ENCODE data around the gene ALOX12B.
A peak's percentile ranks its signal among the peaks of the same experiment; 100 is the strongest.

The ALOX12B gene

GRCh38 chr17:8052256-8053252 lies 35.0 kb downstream of the ALOX12B start:
- DNase-seq: no peak
- intact Hi-C loops (cut with DNase I): no loop called here

DNA sequence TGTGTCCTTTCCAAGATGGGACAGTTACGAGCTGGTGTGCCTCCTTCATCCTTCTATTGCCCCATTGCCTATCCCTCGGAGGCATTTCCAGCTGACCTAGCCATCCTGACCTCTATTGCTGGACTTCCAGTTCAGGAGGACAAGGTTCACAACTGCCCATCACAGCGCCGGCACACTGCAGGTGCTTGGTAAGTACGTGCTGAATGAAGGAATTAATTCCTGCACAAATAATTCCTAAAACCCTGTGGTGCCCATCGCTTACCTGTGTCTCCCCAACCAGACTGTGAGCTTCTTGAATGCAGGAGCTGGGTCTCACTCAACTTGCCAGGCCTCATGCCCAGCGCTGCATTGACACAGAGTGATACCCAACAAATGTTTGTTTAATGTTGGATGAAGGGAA lies 35.7 kb downstream of the ALOX12B start:
- no peak for DNase-seq
- intact Hi-C loops (cut with DNase I): no loop called here

DNA sequence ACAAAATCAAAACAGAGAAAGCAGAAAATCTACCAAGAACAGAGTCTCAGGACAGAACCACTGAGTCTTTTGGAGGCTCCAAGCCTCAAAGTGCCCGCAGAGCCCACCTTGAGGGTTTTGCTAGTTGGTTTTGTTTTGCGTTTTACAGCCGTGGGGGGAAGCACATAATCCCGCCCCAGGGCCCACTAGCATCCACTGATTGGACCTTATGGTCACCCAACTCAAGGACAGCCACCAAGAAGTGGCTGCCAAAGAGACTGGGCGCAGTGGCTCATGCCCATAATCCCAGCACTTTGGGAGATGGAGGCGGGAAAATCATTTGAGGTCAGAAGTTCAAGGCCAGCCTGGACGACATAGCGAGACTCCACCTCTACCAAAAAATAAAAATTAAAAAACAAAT lies 38.8 kb downstream of the ALOX12B start:
- intact Hi-C loops (cut with DNase I): loop anchor here (10.0 kb wide), 1 partner anchor 304 kb away; no protein-coding TSS in a partner anchor
- no peak for DNase-seq

- no peak for DNase-seq
- intact Hi-C loops (cut with DNase I): loop anchor here (10.0 kb wide), 1 partner anchor 303 kb away; no protein-coding TSS in a partner anchor
These were observed 39.3 kb downstream of the ALOX12B start for GRCh38 chr17:8048236-8048635.

GRCh38 chr17:8047769-8048110 lies 39.8 kb downstream of the ALOX12B start:
- intact Hi-C loops (cut with DNase I): loop anchor here (10.0 kb wide), 1 partner anchor 303 kb away; no protein-coding TSS in a partner anchor

GRCh38 chr17:8046929-8047768 lies 40.4 kb downstream of the ALOX12B start:
- intact Hi-C loops (cut with DNase I): loop anchor here (10.0 kb wide), 1 partner anchor 302 kb away; no protein-coding TSS in a partner anchor
- DNase-seq: no peak

More at GRCh38 chr17:8047769-8048110, 39.8 kb downstream of the ALOX12B start:
- no peak for DNase-seq

GRCh38 chr17:8046306-8046928 lies 41.1 kb downstream of the ALOX12B start:
- intact Hi-C loops (cut with DNase I): loop anchor here (10.0 kb wide), 1 partner anchor 302 kb away; no protein-coding TSS in a partner anchor
- no peak for DNase-seq

DNA sequence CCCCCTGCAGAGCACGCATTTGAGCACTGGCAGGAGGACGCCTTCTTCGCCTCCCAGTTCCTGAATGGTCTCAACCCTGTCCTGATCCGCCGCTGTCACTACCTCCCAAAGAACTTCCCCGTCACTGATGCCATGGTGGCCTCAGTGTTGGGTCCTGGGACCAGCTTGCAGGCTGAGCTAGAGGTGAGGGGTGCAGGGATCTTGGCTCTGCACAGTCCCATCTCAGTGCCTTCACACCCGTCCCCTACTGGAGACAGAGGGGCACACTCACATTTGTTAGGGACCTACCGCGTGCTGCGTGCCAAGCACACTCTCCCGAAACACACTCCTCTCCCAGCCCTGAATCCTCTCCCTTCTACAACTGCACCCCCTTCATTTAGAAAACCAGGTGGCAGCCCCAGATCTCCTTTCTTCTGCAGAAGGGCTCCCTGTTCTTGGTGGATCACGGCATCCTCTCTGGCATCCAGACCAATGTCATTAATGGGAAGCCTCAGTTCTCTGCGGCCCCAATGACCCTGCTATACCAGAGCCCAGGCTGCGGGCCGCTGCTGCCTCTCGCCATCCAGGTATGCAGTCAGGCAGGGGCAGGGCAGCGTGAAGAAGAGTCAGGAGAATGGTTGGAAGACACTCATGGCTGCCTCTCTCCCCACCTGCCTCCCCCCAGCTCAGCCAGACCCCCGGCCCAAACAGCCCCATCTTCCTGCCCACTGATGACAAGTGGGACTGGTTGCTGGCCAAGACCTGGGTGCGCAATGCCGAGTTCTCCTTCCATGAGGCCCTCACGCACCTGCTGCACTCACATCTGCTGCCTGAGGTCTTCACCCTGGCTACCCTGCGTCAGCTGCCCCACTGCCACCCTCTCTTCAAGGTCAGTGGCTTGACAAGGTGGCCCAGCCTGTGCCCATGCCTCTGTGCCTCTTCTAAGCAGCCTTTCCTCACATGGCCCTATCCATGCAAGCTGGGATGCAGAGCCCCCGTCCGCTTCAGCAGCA lies 42.4 kb downstream of the ALOX12B start:
- no peak for DNase-seq
- intact Hi-C loops (cut with DNase I): loop anchor here (10.0 kb wide), 1 partner anchor 300 kb away; no protein-coding TSS in a partner anchor

- DNase-seq: no peak
- intact Hi-C loops (cut with DNase I): loop anchor here (1.0 to 10.0 kb wide), 2 partner anchors 184 to 297 kb away; partner anchors contain the start of gene CYB5D1
These were observed 45.5 kb downstream of the ALOX12B start for GRCh38 chr17:8041979-8042378.

DNA sequence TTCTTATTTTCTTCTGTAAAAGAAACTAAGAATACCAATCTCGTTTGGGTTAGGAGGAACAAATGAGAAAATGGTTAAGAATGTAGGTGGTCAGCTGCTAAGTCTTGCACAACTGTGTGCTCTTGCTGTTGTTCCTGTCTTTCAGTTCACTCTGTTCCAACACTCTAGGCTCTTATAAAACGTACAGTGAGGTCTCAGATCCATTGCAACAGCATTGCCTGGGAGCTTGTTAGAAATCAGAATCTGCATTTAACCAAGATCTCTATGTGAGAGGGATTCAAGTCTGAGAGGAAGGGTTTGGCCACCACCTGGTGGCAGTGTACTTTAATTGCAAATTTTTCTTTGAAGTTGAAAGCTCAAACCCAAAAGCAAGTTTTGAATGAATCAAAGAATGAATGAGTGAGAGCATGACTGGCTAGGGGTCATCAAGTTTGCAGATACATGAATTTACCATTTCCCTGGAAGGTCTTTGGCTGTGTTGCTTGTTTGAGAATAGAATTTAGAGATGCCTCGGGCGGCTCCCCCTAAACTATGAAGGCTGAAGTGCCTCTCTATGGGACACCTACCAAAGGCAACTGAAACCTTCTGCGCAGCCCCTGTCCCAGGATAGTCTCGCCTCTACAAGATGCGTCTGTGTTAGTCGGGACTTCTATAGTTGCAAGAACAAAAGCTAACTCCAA lies 46.1 kb downstream of the ALOX12B start:
- intact Hi-C loops (cut with DNase I): loop anchor here (1.0 to 10.0 kb wide), 2 partner anchors 183 to 297 kb away; partner anchors contain the start of gene CYB5D1
- peak in 2 of 10 donors; percentile 26 to 43 for DNase-seq

DNA sequence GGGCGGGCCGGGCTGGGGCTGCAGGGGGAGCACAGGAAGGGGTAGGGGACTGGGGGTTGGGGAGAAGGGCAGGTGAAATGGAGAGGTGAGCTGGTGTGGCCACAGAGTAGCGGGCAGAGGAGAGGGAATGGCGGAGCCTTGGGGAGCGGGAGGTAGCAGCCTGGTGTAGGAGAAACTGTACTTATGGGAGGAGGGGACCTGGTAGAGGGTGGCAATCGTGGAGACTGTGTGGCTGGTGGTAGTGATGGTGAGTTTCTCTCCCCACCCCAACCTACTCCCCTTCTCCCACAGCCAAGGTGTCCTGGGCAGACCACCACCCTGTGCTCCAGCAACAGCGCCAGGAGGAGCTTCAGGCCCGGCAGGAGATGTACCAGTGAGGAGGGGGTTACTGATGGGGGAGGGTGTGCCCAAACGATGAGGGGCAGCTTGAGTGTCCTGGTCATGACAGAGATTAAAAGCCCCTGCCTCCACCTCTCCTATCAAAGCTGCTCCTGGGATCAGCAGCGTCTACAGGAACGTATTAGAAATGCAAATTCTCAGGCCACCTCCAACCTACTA lies 47.8 kb downstream of the ALOX12B start:
- intact Hi-C loops (cut with DNase I): loop anchor here (10.0 kb wide), 1 partner anchor 295 kb away; no protein-coding TSS in a partner anchor
- DNase-seq: no peak

DNA sequence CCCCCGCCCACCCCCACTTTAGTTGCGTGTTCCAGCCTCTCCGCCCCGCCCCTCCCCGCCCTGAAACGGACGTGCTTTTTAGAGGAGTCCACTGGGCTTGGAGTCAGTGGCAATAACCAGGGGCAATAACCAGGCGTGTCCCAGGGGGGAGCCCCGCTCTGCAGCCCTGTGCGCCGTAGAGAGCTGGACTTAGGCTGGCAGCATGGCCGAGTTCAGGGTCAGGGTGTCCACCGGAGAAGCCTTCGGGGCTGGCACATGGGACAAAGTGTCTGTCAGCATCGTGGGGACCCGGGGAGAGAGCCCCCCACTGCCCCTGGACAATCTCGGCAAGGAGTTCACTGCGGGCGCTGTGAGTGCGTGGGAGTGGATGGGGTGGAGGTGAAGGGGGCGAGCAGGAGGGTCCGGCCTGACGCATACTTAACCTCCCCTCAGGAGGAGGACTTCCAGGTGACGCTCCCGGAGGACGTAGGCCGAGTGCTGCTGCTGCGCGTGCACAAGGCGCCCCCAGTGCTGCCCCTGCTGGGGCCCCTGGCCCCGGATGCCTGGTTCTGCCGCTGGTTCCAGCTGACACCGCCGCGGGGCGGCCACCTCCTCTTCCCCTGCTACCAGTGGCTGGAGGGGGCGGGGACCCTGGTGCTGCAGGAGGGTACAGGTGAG lies 48.4 kb downstream of the ALOX12B start, which contains the start of gene ALOX15B:
Gene ALOX15B (plus strand): TSS at position 106 of the 657 bp plus-strand sequence. CDS start 97 bp downstream, at position 203.
- intact Hi-C loops (cut with DNase I): no loop called here
- DNase-seq: no peak

DNA sequence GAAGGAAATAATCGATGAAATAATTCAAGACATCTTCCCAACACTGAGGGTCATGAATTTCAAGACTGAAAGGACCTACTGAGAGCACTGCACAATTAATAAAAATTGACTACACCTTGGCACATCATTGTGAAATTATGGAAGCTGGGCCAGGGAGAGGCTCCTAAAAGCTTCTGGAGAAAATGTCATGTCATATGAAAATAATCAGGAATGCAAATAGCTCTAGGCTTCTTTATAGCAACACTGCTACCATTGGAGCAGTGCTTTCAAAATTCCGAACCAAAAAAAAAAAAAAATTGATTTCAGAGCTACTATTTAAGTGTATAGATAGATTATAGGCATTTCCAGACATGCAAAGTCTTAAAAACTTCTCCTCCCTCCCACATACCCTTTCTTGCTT lies 55.1 kb downstream of the ALOX12B start:
- no peak for DNase-seq
- intact Hi-C loops (cut with DNase I): no loop called here

DNA sequence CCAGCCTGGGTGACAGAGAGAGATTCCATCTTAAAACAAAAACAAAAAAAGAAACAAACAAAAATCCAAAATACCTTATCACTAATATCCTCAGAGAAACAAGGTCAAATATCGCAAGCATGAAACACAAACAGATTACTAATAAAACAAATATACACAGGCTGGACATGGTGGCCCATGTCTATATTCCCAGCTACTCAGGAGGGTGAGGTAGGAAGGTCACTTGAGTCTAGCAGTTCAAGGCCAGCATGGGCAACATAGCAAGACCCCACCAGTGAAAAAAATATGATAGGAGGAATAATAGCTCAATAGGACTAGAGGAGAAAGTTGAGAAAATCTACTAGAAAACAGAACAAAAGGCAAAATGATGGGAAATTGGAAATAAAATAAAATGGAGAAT lies 55.6 kb downstream of the ALOX12B start:
- DNase-seq: no peak
- intact Hi-C loops (cut with DNase I): no loop called here

- peak in 1 of 10 donors; percentile 67 for DNase-seq
- intact Hi-C loops (cut with DNase I): no loop called here
These were observed 56.3 kb downstream of the ALOX12B start for GRCh38 chr17:8031261-8031661.

GRCh38 chr17:8029121-8029520 lies 58.4 kb downstream of the ALOX12B start:
- no peak for DNase-seq
- intact Hi-C loops (cut with DNase I): no loop called here

- intact Hi-C loops (cut with DNase I): no loop called here
- peak in 1 of 10 donors; percentile 36 for DNase-seq
These were observed 62.2 kb downstream of the ALOX12B start for GRCh38 chr17:8025176-8025911.
